ENCODE data around the gene MRTFB. TPM values are rescaled to one million over a fixed set of nuclear protein-coding genes. Genes with fewer than 3 reads are reported as not detected.

The MRTFB gene
- total RNA-seq, 1 experiment from 2014 or later = 29.5 TPM

GRCh38 chr16:14125000-14125681 lies 54.0 kb downstream of the MRTFB start:
- H3K27me3 ChIP-seq (replicated peaks; ENCODE audit: control insufficient read depth, insufficient read depth, low read length) = no peaks in the 10 kb centered on the region
- H3K4me3 ChIP-seq (ENCODE audit: low read depth, low read length) = no peak overlapping the region
- POLR2A ChIA-PET = no interaction called here
- Mint-ChIP-seq H3K9me3 (ENCODE audit: unreplicated experiment) (no peaks in the 10 kb centered on the region), H3K36me3 (ENCODE audit: insufficient read depth, unreplicated experiment) (peaks cover 4% of the 10 kb centered on the region), H3K4me3 (ENCODE audit: unreplicated experiment) (no peak overlapping the region), H3K27ac (ENCODE audit: unreplicated experiment) (no peak overlapping the region), H3K27me3 (ENCODE audit: insufficient read depth, unreplicated experiment) (no peaks in the 10 kb centered on the region), H3K4me1 (ENCODE audit: low read depth, unreplicated experiment) (peaks cover 3% of the 10 kb centered on the region)
- no peaks in the 10 kb centered on the region; the same call in 1 of the 2 replicates for H3K9me3 ChIP-seq
- H3K36me3 ChIP-seq (ENCODE audit: control insufficient read depth, insufficient read depth, low read length) = no peaks in the 10 kb centered on the region
- no peak for DNase-seq
- no TSS peak for BruUV-seq (replicated peaks)
- intact Hi-C loops (cut with micrococcal nuclease; ENCODE audit: unreplicated experiment) = no loop called here
- TF ChIP-seq CTCF (IDR thresholded peaks at IDR 0.05; ENCODE audit: insufficient read depth in 1 of 2, low read depth in 1 of 2, low read length in 1 of 2, severe bottlenecking in 1 of 2, unreplicated experiment in 1 of 2) = no peak
- CTCF ChIA-PET = no interaction called here
- no peaks in the 10 kb centered on the region for H3K4me1 ChIP-seq

DNA sequence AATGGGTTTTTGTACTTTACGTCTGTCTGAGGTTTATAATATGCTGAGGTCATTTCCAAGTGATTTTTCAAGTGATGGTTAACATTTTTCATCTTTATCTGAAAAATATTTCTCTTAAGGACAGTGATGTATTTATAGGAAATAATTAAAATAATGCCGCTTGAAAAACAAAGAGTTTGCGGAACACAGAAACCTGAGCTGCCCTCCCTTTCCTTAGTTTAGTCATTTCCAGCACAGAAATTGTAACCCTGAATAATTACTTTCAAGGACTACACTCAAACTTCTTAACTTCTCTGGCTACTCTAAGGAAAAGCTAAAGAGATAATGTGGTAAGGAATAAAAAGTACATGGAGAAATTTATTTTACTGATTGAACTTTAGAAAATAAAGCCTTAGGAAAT lies 54.6 kb downstream of the MRTFB start:
- Mint-ChIP-seq H3K27me3 (ENCODE audit: insufficient read depth, unreplicated experiment) (no peaks in the 10 kb centered on the region), H3K27ac (ENCODE audit: unreplicated experiment) (no peak overlapping the region), H3K4me1 (ENCODE audit: low read depth, unreplicated experiment) (peaks cover 4% of the 10 kb centered on the region), H3K36me3 (ENCODE audit: insufficient read depth, unreplicated experiment) (peaks cover 4% of the 10 kb centered on the region), H3K9me3 (ENCODE audit: unreplicated experiment) (no peaks in the 10 kb centered on the region), H3K4me3 (ENCODE audit: unreplicated experiment) (no peak overlapping the region)
- no peaks in the 10 kb centered on the region for H3K36me3 ChIP-seq (ENCODE audit: control insufficient read depth, insufficient read depth, low read length)
- no peaks in the 10 kb centered on the region; the same call in 1 of the 2 replicates for H3K9me3 ChIP-seq
- ChIA-PET CTCF (no interaction called here), POLR2A (no interaction called here)
- intact Hi-C loops (cut with micrococcal nuclease; ENCODE audit: unreplicated experiment) = no loop called here
- TF ChIP-seq CTCF (IDR thresholded peaks at IDR 0.05; ENCODE audit: insufficient read depth in 1 of 2, low read depth in 1 of 2, low read length in 1 of 2, severe bottlenecking in 1 of 2, unreplicated experiment in 1 of 2) = no peak
- no peak for DNase-seq
- H3K4me1 ChIP-seq = no peaks in the 10 kb centered on the region
- no TSS peak for BruUV-seq (replicated peaks)
- no peaks in the 10 kb centered on the region for H3K27me3 ChIP-seq (replicated peaks; ENCODE audit: control insufficient read depth, insufficient read depth, low read length)
- H3K4me3 ChIP-seq (ENCODE audit: low read depth, low read length) = no peak overlapping the region

DNA sequence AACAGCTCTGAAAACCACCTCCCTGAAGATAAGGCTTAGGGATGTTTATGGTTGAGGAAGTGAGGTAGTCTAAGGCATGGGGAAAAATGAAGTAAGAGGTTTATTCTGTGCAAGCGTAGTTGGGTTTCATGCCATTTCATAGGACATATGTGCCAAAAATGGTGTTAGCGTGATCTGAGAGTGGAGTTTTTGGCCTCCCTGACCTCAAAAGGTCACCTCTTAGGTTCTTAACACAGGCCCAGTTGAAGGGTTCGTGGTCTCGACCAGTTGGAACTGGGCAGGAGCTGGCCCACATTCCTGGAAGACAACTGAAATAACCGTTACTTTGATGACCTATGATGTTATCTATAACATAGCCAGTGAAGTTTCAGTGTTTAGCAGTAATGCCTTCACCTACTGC lies 57.0 kb downstream of the MRTFB start:
- Mint-ChIP-seq H3K9me3 (ENCODE audit: unreplicated experiment) (no peaks in the 10 kb centered on the region), H3K36me3 (ENCODE audit: insufficient read depth, unreplicated experiment) (no peaks in the 10 kb centered on the region), H3K27ac (ENCODE audit: unreplicated experiment) (no peak overlapping the region), H3K4me3 (ENCODE audit: unreplicated experiment) (no peak overlapping the region), H3K4me1 (ENCODE audit: low read depth, unreplicated experiment) (peaks cover 12% of the 10 kb centered on the region), H3K27me3 (ENCODE audit: insufficient read depth, unreplicated experiment) (no peaks in the 10 kb centered on the region)
- ChIA-PET POLR2A (no interaction called here), CTCF (interaction anchor here (0.6 kb wide), 1 partner anchor 78 kb away, joined by 3 read pairs; no protein-coding TSS in a partner anchor)
- no peak for TF ChIP-seq CTCF (IDR thresholded peaks at IDR 0.05; ENCODE audit: insufficient read depth in 1 of 2, low read depth in 1 of 2, low read length in 1 of 2, severe bottlenecking in 1 of 2, unreplicated experiment in 1 of 2)
- intact Hi-C loops (cut with micrococcal nuclease; ENCODE audit: unreplicated experiment) = no loop called here
- no peaks in the 10 kb centered on the region; the same call in 1 of the 2 replicates for H3K9me3 ChIP-seq
- no peak for DNase-seq
- peaks cover 16% of the 10 kb centered on the region for H3K4me1 ChIP-seq
- no TSS peak for BruUV-seq (replicated peaks)
- H3K4me3 ChIP-seq (ENCODE audit: low read depth, low read length) = no peak overlapping the region
- H3K27me3 ChIP-seq (replicated peaks; ENCODE audit: control insufficient read depth, insufficient read depth, low read length) = no peaks in the 10 kb centered on the region
- no peaks in the 10 kb centered on the region for H3K36me3 ChIP-seq (ENCODE audit: control insufficient read depth, insufficient read depth, low read length)
